Measurements from ENCODE around the gene ROBO3.

ROBO3 gene

DNA sequence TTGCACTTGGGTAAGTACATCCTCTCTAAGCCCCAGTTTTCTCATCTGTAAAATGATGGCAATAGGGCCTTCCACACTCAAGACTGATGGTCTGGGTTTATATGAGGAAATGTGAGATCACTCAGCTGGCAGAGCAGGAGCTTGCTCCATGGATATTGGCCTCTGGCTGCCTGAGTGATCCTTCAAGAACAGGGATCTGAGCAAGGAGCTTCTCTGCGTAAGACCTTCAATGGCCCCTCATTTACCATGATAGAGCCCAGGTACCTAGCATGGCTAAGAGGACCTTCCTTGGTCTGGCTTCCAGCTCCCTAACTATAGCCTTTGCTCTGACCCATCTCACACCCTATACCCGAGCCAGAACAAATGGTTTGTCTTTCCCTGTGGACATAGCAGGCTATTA, 26.9 kb downstream of the ROBO3 start:
- DNase-seq, result no peak

GRCh38 chr11:124892750-124893454, 27.7 kb downstream of the ROBO3 start:
- no peak for DNase-seq

DNA sequence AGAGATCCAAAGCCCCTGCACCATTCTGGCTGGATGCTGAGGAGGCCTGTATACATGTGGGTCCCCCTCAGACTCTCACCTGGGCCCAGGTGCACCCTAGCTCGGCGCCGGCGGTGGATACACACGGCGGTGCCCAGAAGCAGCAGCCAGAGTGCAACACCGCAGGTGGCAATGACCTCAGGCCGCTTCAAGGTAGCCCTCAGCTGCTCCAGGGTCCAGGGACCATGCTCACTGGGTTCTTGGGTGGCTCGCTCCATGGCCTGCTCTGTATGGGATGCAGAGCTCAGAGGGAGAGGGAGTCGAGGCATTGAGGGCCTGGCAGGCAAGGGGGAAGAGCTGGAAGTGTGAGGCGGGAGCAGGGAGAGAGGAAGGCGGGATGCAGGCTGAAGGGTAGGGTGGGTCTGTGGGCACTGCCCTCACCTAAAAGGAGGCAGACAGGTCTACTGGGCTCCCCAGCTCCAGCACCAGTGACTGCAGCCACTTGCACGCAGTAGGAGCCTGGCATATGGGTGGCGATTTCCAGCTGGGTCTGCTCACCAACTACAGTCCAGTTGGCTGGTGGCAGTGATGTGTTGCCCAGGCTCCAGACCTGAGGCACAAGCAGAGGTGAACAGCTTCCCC, 28.7 kb downstream of the ROBO3 start:
- DNase-seq, result no peak

GRCh38 chr11:124894606-124895430, 29.6 kb downstream of the ROBO3 start:
- no peak for DNase-seq

DNA sequence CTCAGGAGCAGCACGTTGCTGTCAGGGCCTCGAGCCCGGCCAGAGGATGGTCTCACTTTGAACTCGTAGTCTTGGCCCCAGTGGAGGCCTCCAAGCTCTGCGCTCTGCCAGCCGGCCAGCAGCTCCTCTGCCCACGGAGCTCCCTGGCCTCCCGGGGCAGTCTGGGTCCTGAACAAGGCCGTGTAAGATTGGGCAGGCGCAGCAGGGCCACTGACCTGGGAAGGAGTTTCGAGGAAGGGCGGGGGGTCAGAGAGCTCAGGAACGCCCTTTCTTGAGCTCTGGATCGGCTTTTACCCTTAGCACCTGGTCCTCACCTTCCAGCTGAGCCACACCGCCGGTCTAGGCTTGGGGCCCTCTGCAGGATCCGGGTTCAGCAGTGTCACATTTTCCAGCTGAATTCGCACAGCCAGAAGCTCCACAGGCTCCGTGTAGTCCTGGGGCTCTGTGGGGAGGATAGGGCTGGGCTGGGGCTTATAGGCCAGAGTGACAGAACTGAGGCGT, 30.3 kb downstream of the ROBO3 start:
- no peak for DNase-seq

GRCh38 chr11:124896071-124896750, 31.0 kb downstream of the ROBO3 start:
- DNase-seq, result no peak

DNA sequence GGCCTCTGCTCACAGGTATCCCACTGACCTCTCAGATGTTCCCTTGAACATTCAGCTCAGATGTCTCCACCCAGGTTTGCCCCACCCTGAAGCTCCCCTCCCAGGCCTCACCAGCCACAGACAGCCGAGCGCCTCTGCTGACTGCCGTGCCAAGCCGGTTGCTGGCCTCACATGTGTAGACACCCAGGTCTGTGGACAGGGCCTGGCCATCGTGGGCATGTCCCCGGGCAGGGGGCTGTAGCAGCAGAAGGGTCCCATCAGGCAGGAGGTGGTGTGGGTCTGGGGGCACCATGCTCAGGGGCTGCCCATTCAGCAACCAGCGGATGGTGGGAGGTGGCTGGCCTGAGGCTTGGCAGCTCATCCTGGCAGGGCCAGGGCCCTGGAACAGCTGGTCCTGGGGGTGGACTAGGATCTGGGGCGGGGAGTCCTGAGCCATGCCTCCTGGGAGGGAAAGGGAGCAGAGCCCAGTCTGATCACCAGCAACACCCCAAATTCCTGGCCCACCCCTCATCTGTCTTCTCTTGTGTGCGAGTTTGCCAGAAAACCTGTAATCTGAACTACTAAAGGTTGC, 31.7 kb downstream of the ROBO3 start:
- no peak for DNase-seq

DNA sequence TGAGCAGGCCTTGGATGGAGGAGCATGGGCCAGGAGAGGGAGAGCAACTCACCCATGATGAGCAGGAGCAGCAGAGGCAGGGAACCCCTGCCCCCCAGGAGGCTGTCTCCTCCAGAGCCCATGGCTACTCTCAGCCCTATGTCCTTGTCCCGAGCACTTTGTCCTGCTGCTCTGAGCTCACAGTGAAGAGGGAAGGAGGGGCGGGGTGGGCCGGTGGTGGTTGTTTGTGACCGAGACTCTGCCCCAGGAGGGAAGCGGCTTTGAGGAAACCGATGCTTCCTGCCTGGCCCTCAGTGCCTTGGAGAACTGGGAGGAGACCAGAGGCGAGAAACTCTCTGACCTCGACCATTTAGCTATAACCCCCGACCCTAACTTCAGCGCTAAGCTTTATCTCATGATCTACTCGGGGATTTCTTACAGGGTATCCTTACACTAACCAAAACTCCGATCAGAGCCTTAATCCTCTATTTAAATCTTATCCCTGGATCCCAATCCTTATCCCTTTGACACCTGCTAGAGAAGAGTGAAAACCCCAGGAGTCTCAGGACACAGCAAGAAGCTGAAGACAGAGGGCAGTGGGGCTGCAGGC, 32.5 kb downstream of the ROBO3 start, which contains the start of gene ROBO4:
ROBO4 (minus strand) TSS at position 192 of the 589 bp plus-strand sequence; CDS start at position 122, 70 bp downstream.
- no peak for DNase-seq

DNA sequence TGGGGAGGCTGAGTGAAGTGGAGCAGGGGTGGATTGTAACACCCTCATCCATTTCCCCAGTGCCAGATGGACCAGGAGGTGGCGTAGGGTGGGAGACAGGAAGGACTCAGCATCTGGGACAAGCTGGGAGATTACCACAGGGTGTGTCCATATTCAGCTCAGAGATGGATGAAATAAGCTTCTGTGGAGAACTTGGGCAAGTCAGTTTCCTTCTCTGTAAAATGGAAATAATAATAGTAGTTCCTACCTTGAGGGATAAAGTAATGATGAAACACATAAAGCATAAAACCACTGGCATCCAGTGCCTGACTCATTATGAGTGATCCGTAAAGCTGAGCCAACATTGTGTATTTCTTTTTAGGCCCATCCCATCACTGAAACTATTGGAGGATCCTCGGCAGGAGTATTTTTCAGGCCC, 33.0 kb downstream of the ROBO3 start:
- no peak for DNase-seq

DNA sequence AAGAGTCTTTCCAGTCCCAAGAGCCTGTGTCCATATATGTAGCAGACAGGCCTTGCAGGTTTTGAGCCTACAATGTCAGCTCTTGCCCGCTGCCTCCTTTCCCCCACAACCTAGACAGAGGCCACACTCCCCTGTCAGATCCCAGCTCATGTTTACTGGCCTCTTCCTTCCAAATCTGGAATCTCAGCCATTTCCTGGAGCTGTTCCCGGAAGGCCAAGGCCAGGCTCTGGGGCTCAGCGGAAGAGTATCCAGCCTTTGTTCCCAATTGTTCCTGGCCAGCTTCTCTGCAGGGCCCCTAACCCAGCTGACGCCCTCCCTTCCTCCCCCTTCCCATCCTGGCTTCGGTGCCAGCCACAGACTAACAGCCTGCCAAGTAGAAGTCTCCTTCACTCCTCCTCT, 33.5 kb downstream of the ROBO3 start:
- DNase-seq, result no peak

GRCh38 chr11:124899383-124900145, 34.3 kb downstream of the ROBO3 start:
- DNase-seq, result no peak

GRCh38 chr11:124900464-124900863, 35.2 kb downstream of the ROBO3 start:
- no peak for DNase-seq

DNA sequence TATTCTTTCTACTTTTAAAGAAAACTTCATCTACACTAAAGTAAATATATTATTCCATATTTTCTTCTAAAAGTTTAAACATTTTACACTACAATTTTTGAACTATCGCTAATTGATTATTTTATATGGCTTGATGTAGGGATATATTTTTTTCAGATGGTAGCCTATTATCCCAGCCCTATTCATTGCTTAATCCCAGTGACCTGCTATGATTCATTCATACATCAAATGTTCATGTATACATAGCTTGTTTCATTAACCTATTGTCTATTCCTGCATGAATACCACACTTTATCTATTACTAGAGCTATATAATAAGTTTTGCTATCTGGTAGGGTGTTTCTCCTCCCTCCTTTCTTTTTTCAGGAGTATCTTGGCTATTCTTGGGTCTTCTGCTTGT, 37.4 kb downstream of the ROBO3 start:
- DNase-seq, result no peak

DNA sequence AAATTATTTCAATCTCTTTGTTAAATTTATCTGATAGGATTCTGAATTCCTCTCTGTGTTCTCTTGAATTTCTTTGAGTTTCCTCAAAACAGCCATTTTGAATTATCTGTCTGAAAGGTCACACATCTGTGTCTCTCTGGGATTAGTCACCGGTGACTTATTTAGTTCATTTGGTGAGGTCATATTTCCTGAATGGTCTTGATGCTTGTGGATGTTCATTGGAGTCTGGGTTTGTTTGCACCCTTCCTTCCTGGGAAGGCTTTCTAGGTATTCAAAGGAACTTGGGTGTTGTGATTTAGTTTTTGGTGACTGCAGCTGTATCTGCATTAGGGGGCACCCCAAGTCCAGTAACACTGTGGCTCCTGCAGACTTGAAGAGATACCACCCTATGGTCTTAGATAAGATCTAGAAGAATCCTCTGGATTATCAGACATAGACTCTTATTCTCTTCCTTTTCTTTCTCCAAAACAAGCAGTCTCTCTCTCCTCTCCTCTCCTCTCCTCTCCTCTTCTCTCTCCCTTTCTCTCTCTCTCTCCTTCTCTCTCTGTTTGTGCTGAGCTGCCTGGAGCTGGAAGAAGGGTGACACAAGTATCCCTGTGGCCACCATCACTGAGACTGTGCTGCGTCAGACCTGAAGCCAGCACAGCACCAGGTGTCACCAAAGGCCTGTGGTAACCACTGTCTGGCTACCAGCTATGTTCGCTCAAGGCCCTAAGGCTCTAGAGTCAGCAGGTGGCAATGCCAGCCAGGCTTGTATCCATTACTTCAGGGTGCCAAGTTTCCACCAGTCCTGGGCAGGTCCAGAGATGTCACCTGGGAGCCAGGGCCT, 50.5 kb downstream of the ROBO3 start:
- DNase-seq, result no peak

DNA sequence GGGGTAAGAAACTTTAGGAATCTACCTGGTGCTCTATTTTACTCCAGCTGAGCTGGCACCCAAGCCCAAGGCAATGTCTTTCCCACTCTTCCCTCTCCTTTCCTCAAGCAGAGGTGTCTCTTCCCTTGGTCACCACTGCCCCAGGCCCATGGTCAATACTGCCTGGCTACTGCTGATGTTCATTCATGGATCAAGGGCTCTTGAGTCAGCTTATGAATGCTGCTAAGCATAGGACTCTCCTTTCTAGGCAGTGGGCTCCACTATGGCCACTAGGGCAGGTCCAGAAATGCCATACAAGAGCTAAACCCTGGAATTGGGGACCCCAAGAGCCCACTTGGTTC, 51.1 kb downstream of the ROBO3 start:
- DNase-seq, result no peak

GRCh38 chr11:124917115-124917637, 51.9 kb downstream of the ROBO3 start:
- DNase-seq, result no peak

- DNase-seq, result no peak
These were observed 53.7 kb downstream of the ROBO3 start, which contains the start of gene HEPN1 for GRCh38 chr11:124918950-124919349. TSS of gene HEPN1 (plus strand) at chr11:124919250.

- no peak for DNase-seq
These were observed 54.7 kb downstream of the ROBO3 start for GRCh38 chr11:124919898-124920297.

- DNase-seq, result no peak
These were observed 55.1 kb downstream of the ROBO3 start for GRCh38 chr11:124920356-124920755.

All from T-helper 9 cell (primary cell).